Measurements from ENCODE around the gene ST6GALNAC3.

DNA sequence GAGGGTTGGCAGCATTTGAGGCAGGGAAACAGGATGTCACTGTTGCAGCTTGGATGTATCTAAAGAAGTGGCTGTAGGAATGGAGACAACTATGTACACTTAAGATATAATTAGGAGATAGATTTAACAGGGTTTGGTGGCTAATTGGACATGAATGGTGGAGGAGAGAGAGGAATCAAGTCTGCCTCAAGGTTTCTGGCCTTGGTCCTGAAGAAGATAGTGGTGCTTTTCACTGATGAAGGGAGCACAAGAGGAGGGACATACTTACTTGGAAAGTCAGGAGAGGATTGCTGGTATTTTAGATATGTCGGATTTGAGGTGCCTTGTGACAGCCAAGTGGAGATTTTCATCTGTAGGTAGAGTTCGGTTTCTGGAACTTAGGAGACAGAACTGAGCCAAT is 123.9 kb downstream of the ST6GALNAC3 start:
- no peak for TF ChIP-seq CTCF (IDR thresholded peaks at IDR 0.05)
- no peak for TF ChIP-seq POLR2A (IDR thresholded peaks at IDR 0.05)
